GM18505 (cell line): ENCODE data around the gene PIF1.

ENCODE experiments used
- ATAC-seq: cut with Tn5 transposase; IDR thresholded peaks from one replicate; pipeline ENCODE4 v1.9.1; 2021; ENCODE audit not compliant: unreplicated experiment
- POLR2A ChIP-seq: IDR thresholded peaks from 4 replicates; pipeline ENCODE4 v1.6.1; 2011; ENCODE audit warnings: borderline replicate concordance; ENCODE audit not compliant: insufficient read depth, insufficient read length; ENCODE audit errors: extremely low read depth

Gene PIF1

GRCh38 chr15:64856429-64857145 lies 31.1 kb upstream of the PIF1 start:
- ATAC-seq: no peak
- TF ChIP-seq POLR2A: no peak

GRCh38 chr15:64855205-64855975 lies 29.9 kb upstream of the PIF1 start:
- TF ChIP-seq POLR2A: no peak
- no peak for ATAC-seq

- no peak for ATAC-seq
- TF ChIP-seq POLR2A: no peak
These were observed 29.1 kb upstream of the PIF1 start for GRCh38 chr15:64854526-64854925.

GRCh38 chr15:64854041-64854440 lies 28.6 kb upstream of the PIF1 start:
- no peak for TF ChIP-seq POLR2A
- ATAC-seq: no peak

GRCh38 chr15:64851503-64851840 lies 26.0 kb upstream of the PIF1 start:
- ATAC-seq: no peak

GRCh38 chr15:64850778-64851502 lies 25.5 kb upstream of the PIF1 start:
- ATAC-seq: no peak
- TF ChIP-seq POLR2A: no peak

More at GRCh38 chr15:64851503-64851840, 26.0 kb upstream of the PIF1 start:
- no peak for TF ChIP-seq POLR2A

- no peak for ATAC-seq
- TF ChIP-seq POLR2A: no peak
These were observed 22.6 kb upstream of the PIF1 start for GRCh38 chr15:64847876-64848716.

GRCh38 chr15:64847448-64847847 lies 22.0 kb upstream of the PIF1 start:
- ATAC-seq: no peak
- no peak for TF ChIP-seq POLR2A

- ATAC-seq: no peak
- TF ChIP-seq POLR2A: no peak
These were observed 21.6 kb upstream of the PIF1 start for GRCh38 chr15:64847016-64847415.

- TF ChIP-seq POLR2A: no peak
- no peak for ATAC-seq
These were observed 20.6 kb upstream of the PIF1 start for GRCh38 chr15:64845831-64846595.

GRCh38 chr15:64845183-64845611 lies 19.8 kb upstream of the PIF1 start:
- ATAC-seq: no peak
- TF ChIP-seq POLR2A: no peak

GRCh38 chr15:64844576-64845145 lies 19.2 kb upstream of the PIF1 start:
- peak; percentile 26 for TF ChIP-seq POLR2A
- ATAC-seq: no peak

GRCh38 chr15:64843991-64844390 lies 18.5 kb upstream of the PIF1 start:
- no peak for TF ChIP-seq POLR2A
- no peak for ATAC-seq
